Upper lobe of left lung (tissue), 6 donors: ENCODE results near the gene SPTBN5. TPM values are rescaled to one million over a fixed set of nuclear protein-coding genes. Genes with fewer than 3 reads are reported as not detected.

Experiments
- ATAC-seq, 2 donors: fragments of 200-7000 bp; cut with Tn5 transposase; one replicate each; pipeline ENCODE4 v1.9.1; 2022; ENCODE audit warnings: mild to moderate bottlenecking in 2 of 2, moderate library complexity in 2 of 2; ENCODE audit not compliant: low FRiP score in 2 of 2
- DNase-seq, 2 donors: peaks; one replicate each; pipeline ENCODE4 v3.0.0-alpha.2; 2019 to 2020
- H3K27ac ChIP-seq, 4 donors: fragments of 200-600 bp; sonication (generic); one replicate each; pipeline ENCODE4 v1.5.1; 2016 to 2019
- H3K27me3 ChIP-seq, 4 donors: fragments of 200-600 bp; sonication (generic); one replicate each; pipeline ENCODE4 v1.5.1; 2017 to 2019
- H3K36me3 ChIP-seq, 4 donors: fragments of 200-600 bp; sonication (generic); one replicate each; pipeline ENCODE4 v1.5.1; 2016 to 2019
- H3K4me1 ChIP-seq, 4 donors: fragments of 200-600 bp; sonication (generic); one replicate each; pipeline ENCODE4 v1.5.1; 2018 to 2019
- H3K4me3 ChIP-seq, 4 donors: fragments of 200-600 bp; sonication (generic); one replicate each; pipeline ENCODE4 v1.5.1; 2017 to 2019; ENCODE audit warnings: mild to moderate bottlenecking in 2 of 4, moderate library complexity in 1 of 4
- H3K9me3 ChIP-seq, 4 donors: fragments of 200-600 bp; sonication (generic); one replicate each; pipeline ENCODE4 v1.5.1; 2018 to 2019
- CTCF ChIP-seq, 6 experiments: fragments of 450-650 bp in 4 of 6; fragments of 200-600 bp in 2 of 6; sonication (generic) in 2 of 6; IDR thresholded peaks; one replicate each; pipeline ENCODE4 v1.5.1; 2016 to 2019; ENCODE audit warnings: antibody characterized with exemption in 6 of 6
- EP300 ChIP-seq, 4 donors: sonication (generic); formaldehyde crosslinking; IDR thresholded peaks; one replicate each; pipeline ENCODE4 v1.5.1; 2017; ENCODE audit warnings: antibody characterized with exemption in 4 of 4, control low read depth in 2 of 4
- POLR2A ChIP-seq, 4 donors: fragments of 450-650 bp; IDR thresholded peaks; one replicate each; pipeline ENCODE4 v1.5.1; 2016 to 2017; ENCODE audit warnings: antibody characterized with exemption in 4 of 4, mild to moderate bottlenecking in 2 of 4
- POLR2AphosphoS5 ChIP-seq, 2 donors: sonication (generic); formaldehyde crosslinking; IDR thresholded peaks; one replicate each; pipeline ENCODE4 v1.5.1; 2017; ENCODE audit warnings: antibody characterized with exemption in 2 of 2
- WGBS, 2 donors: methylation state at CpG; one replicate each; pipeline ENCODE4 v1.1.5; 2017 to 2018; 5-methylcytosine and 5-hydroxymethylcytosine counted together
- total RNA-seq, 6 donors: library from RNA; depleted of rRNA in 4 of 6; stranded (reverse); fragments of >200 nt in 4 of 6; gene quantifications; one replicate each; pipeline versions ENCODE4 v1.1.0 to v1.2.1, GENCODE V29; 2016 to 2021
- donor health status: DM: no; HTN: no; CAD: no; lungs with moderate emphysema.
- donor health status: DM: no; HTN: yes; CAD: no; lungs with severe emphysema.

The SPTBN5 gene
- total RNA-seq, 6 donors from 2014 or later: 0.20 to 9.4 (median 2.0) TPM

- Histone ChIP-seq H3K4me1 (peaks cover 11 to 21% (median 13%) of the 10 kb centered on the region in 4 donors), H3K36me3 (no peaks in the 10 kb centered on the region), H3K9me3 (no peaks in the 10 kb centered on the region), H3K27me3 (peaks cover 0 to 10% (median 6%) of the 10 kb centered on the region in 4 donors), H3K27ac (no peak overlapping the region), H3K4me3 (peak overlapping the region in 2 of 4 donors; percentile 39 to 45)
- 45 to 51% methylated on average over 5 to 9 of the region's 10 CpGs for WGBS, 2 donors
- ATAC-seq (no peak), DNase-seq (no peak)
- TF ChIP-seq POLR2A (IDR thresholded peaks at IDR 0.05): no peak
- TF ChIP-seq POLR2AphosphoS5 (IDR thresholded peaks at IDR 0.05): no peak
- no peak for TF ChIP-seq CTCF (IDR thresholded peaks at IDR 0.05)
- TF ChIP-seq EP300 (IDR thresholded peaks at IDR 0.05): no peak
Measured at GRCh38 chr15:41881550-41881919, 12.3 kb downstream of the SPTBN5 start.

- DNase-seq (peak in 1 of 2 donors; percentile 33), ATAC-seq (no peak)
- no peak overlapping the region for H3K4me3 ChIP-seq
- H3K27ac ChIP-seq: no peak overlapping the region
- no peaks in the 10 kb centered on the region for H3K9me3 ChIP-seq
- H3K27me3 ChIP-seq: peaks cover 0 to 10% (median 6%) of the 10 kb centered on the region in 4 donors
- WGBS, 2 donors: 85 to 86% methylated on average over 5 to 8 of the region's 8 CpGs
- peaks cover 11 to 21% (median 13%) of the 10 kb centered on the region in 4 donors for H3K4me1 ChIP-seq
- no peak for TF ChIP-seq POLR2A (IDR thresholded peaks at IDR 0.05)
- no peak for TF ChIP-seq CTCF (IDR thresholded peaks at IDR 0.05)
- no peak for TF ChIP-seq EP300 (IDR thresholded peaks at IDR 0.05)
- no peak for TF ChIP-seq POLR2AphosphoS5 (IDR thresholded peaks at IDR 0.05)
- no peaks in the 10 kb centered on the region for H3K36me3 ChIP-seq
Measured at GRCh38 chr15:41881086-41881485, 12.8 kb downstream of the SPTBN5 start.

- 93 to 100% methylated on average over 8 to 10 of the region's 10 CpGs for WGBS, 2 donors
- DNase-seq (peak in 1 of 2 donors; percentile 47), ATAC-seq (no peak)
Measured at GRCh38 chr15:41880156-41880877, 13.5 kb downstream of the SPTBN5 start.

GRCh38 chr15:41879321-41879845 is 14.5 kb downstream of the SPTBN5 start:
- no peaks in the 10 kb centered on the region for H3K36me3 ChIP-seq
- peak in 1 of 2 donors; percentile 57 for DNase-seq
- H3K9me3 ChIP-seq: no peaks in the 10 kb centered on the region
- ATAC-seq: no peak
- no peak overlapping the region for H3K4me3 ChIP-seq
- WGBS, 2 donors: 95 to 98% methylated on average over 5 to 10 of the region's 10 CpGs
- peaks cover 11 to 21% (median 13%) of the 10 kb centered on the region in 4 donors for H3K4me1 ChIP-seq
- TF ChIP-seq CTCF (IDR thresholded peaks at IDR 0.05): no peak
- TF ChIP-seq POLR2AphosphoS5 (IDR thresholded peaks at IDR 0.05): no peak
- no peak for TF ChIP-seq EP300 (IDR thresholded peaks at IDR 0.05)
- TF ChIP-seq POLR2A (IDR thresholded peaks at IDR 0.05): no peak
- H3K27me3 ChIP-seq: peaks cover 0 to 10% (median 6%) of the 10 kb centered on the region in 4 donors
- no peak overlapping the region for H3K27ac ChIP-seq

More at GRCh38 chr15:41880156-41880877, 13.5 kb downstream of the SPTBN5 start:
- no peaks in the 10 kb centered on the region for H3K9me3 ChIP-seq
- peaks cover 0 to 10% (median 6%) of the 10 kb centered on the region in 4 donors for H3K27me3 ChIP-seq
- no peak for TF ChIP-seq EP300 (IDR thresholded peaks at IDR 0.05)
- no peak for TF ChIP-seq CTCF (IDR thresholded peaks at IDR 0.05)
- no peak for TF ChIP-seq POLR2A (IDR thresholded peaks at IDR 0.05)
- TF ChIP-seq POLR2AphosphoS5 (IDR thresholded peaks at IDR 0.05): no peak
- H3K36me3 ChIP-seq: no peaks in the 10 kb centered on the region
- H3K4me1 ChIP-seq: peaks cover 11 to 21% (median 13%) of the 10 kb centered on the region in 4 donors
- H3K27ac ChIP-seq: no peak overlapping the region
- H3K4me3 ChIP-seq: no peak overlapping the region
